ENCODE measurements around the gene PPARD. TPM values are rescaled to one million over a fixed set of nuclear protein-coding genes. Genes with fewer than 3 reads are reported as not detected.

PPARD gene
- polyA plus RNA-seq, 3 donors = 1.2 to 22.0 (median 2.4) TPM

DNA sequence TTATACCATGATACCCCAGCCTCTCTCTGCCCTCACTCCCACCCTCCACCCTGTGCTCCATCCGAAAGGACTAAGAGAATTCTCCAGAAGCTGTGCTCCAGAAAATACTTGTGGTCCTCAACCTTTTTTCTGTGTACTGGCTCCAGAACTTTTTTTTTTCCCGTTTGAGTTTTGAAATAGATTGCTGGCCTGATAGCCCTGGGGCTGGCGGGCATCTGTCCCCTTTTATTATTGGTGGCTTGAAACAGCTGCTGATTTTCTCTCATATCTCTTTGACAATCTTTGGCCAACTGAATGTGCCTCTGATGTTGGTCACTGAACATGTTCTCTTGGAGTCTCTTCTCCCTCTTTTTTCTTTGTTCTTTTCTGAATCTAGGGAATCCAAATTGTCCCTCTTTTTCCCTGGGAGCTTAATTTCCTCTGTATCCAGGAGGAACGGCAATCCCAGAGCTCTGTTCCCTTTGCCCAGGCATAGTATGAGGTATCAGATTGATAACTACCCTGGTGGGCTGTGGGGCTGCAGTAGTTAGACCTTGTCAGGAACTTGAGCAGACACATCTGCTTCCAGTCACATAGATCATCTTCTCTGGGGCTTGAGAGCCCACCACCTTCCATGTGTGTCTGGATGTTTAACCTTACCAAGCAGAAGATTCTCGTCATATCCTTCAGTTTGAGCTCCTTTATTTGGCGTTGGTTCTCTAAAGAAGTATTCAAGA, 1.6 kb downstream of the PPARD start:
- Mint-ChIP-seq H3K4me3 (peak overlapping the region; percentile 94 to 96), H3K4me1 (peaks cover 43% of the 10 kb centered on the region), H3K27me3 (ENCODE audit: low read depth in 3 of 3) (peaks cover 10 to 28% (median 17%) of the 10 kb centered on the region in 3 donors), H3K36me3 (peaks cover 44 to 51% of the 10 kb centered on the region in 2 donors), H3K27ac (peak overlapping the region in 6 of 7 donors; percentile 17 to 95 (median 90)), H3K9me3 (peaks cover 0 to 2% (median 0%) of the 10 kb centered on the region in 7 donors)
- intact Hi-C loops (cut with micrococcal nuclease) = loop anchor here (1.0 to 5.0 kb wide), 5 partner anchors 27 to 124 kb away; partner anchors contain the start of gene RPL10A (in 2 of the 2)
- peaks cover 57% of the 10 kb centered on the region for H4K20me1 ChIP-seq (ENCODE audit: insufficient read depth, low read length)
- H3K9me3 ChIP-seq (replicated peaks in 1 of 2; ENCODE audit: control insufficient read depth in 1 of 2, insufficient read depth in 1 of 2, low read length in 2 of 2) = no peaks in the 10 kb centered on the region
- H3K27ac ChIP-seq (ENCODE audit: low read depth in 1 of 2, low read length in 2 of 2) = no peak overlapping the region
- peaks cover 6 to 18% of the 10 kb centered on the region in 2 donors for H3K27me3 ChIP-seq (ENCODE audit: control insufficient read depth in 2 of 2, insufficient read depth in 2 of 2, low read length in 2 of 2)
- H3K79me2 ChIP-seq (ENCODE audit: insufficient read depth, low read length) = peaks cover 17% of the 10 kb centered on the region
- H3K4me3 ChIP-seq (replicated peaks in 1 of 3; ENCODE audit: low read depth in 2 of 3, low read length in 3 of 3) = peak overlapping the region; percentile 69 to 96 (median 94)
- peak overlapping the region; percentile 98 for H3K4me2 ChIP-seq (replicated peaks; ENCODE audit: extremely low read depth, low read length, poor library complexity, severe bottlenecking)
- H3K9ac ChIP-seq (ENCODE audit: insufficient read depth, low read length, poor library complexity, severe bottlenecking) = peak overlapping the region; percentile 83
- peaks cover 18 to 43% of the 10 kb centered on the region in 2 donors for H3K36me3 ChIP-seq (replicated peaks in 1 of 2; ENCODE audit: control insufficient read depth in 1 of 2, insufficient read depth in 2 of 2, low read length in 2 of 2)
- TF ChIP-seq, protein P1, sequence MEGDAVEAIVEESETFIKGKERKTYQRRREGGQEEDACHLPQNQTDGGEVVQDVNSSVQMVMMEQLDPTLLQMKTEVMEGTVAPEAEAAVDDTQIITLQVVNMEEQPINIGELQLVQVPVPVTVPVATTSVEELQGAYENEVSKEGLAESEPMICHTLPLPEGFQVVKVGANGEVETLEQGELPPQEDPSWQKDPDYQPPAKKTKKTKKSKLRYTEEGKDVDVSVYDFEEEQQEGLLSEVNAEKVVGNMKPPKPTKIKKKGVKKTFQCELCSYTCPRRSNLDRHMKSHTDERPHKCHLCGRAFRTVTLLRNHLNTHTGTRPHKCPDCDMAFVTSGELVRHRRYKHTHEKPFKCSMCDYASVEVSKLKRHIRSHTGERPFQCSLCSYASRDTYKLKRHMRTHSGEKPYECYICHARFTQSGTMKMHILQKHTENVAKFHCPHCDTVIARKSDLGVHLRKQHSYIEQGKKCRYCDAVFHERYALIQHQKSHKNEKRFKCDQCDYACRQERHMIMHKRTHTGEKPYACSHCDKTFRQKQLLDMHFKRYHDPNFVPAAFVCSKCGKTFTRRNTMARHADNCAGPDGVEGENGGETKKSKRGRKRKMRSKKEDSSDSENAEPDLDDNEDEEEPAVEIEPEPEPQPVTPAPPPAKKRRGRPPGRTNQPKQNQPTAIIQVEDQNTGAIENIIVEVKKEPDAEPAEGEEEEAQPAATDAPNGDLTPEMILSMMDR (IDR thresholded peaks at IDR 0.05) = no peak
- H2AFZ ChIP-seq (ENCODE audit: insufficient read depth, low read depth, low read length, poor library complexity, severe bottlenecking) = no peak overlapping the region
- no peak for DNase-seq
- 67% methylated on average over 3 of the region's 6 CpGs for WGBS (ENCODE audit: insufficient coverage)
- peaks cover 23 to 28% of the 10 kb centered on the region in 2 donors for H3K4me1 ChIP-seq (ENCODE audit: control insufficient read depth in 1 of 2, insufficient read depth in 2 of 2, low read length in 2 of 2)

DNA sequence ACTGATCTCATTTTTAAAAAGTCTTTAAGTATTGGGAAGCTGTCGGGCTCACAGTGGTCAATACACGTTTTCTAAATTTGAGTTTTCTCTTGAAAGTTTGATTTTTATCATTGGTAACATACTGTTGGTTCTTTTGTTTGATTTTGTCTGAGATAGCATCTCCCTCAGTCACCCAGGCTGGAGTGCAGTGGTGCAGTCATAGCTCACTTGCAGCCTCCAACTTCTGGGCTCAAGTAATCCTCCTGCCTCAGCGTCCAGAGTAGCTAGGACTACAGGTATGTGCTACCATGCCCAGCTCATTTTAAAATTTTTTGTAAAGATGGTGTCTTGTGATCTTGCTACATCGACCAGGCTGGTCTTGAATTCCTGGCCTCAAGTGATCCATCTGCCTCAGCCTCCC, 9.1 kb downstream of the PPARD start:
- Histone ChIP-seq H3K36me3 (replicated peaks in 1 of 2; ENCODE audit: control insufficient read depth in 1 of 2, insufficient read depth in 2 of 2, low read length in 2 of 2) (peaks cover 34 to 87% of the 10 kb centered on the region in 2 donors), H4K20me1 (ENCODE audit: insufficient read depth, low read length) (peaks cover 79% of the 10 kb centered on the region), H2AFZ (ENCODE audit: insufficient read depth, low read depth, low read length, poor library complexity, severe bottlenecking) (no peak overlapping the region), H3K4me3 (replicated peaks in 1 of 3; ENCODE audit: low read depth in 2 of 3, low read length in 3 of 3) (no peak overlapping the region), H3K9ac (ENCODE audit: insufficient read depth, low read length, poor library complexity, severe bottlenecking) (no peak overlapping the region), H3K4me2 (replicated peaks; ENCODE audit: extremely low read depth, low read length, poor library complexity, severe bottlenecking) (no peak overlapping the region), H3K27me3 (ENCODE audit: control insufficient read depth in 2 of 2, insufficient read depth in 2 of 2, low read length in 2 of 2) (no peaks in the 10 kb centered on the region), H3K27ac (ENCODE audit: low read depth in 1 of 2, low read length in 2 of 2) (no peak overlapping the region), H3K79me2 (ENCODE audit: insufficient read depth, low read length) (no peaks in the 10 kb centered on the region), H3K4me1 (ENCODE audit: control insufficient read depth in 1 of 2, insufficient read depth in 2 of 2, low read length in 2 of 2) (peaks cover 9 to 10% of the 10 kb centered on the region in 2 donors), H3K9me3 (replicated peaks in 1 of 2; ENCODE audit: control insufficient read depth in 1 of 2, insufficient read depth in 1 of 2, low read length in 2 of 2) (no peaks in the 10 kb centered on the region)
- H3K36me3 Mint-ChIP-seq = peaks cover 79 to 96% of the 10 kb centered on the region in 2 donors
- intact Hi-C loops (cut with micrococcal nuclease) = no loop called here
- peaks cover 7 to 24% (median 21%) of the 10 kb centered on the region in 3 donors for H3K27me3 Mint-ChIP-seq (ENCODE audit: low read depth in 3 of 3)
- DNase-seq = no peak
- no peak overlapping the region for H3K27ac Mint-ChIP-seq
- 80% methylated on average over 1 of the region's 4 CpGs for WGBS (ENCODE audit: insufficient coverage)
- no peak overlapping the region for H3K4me3 Mint-ChIP-seq
- peaks cover 0 to 7% (median 2%) of the 10 kb centered on the region in 7 donors for H3K9me3 Mint-ChIP-seq
- peaks cover 11% of the 10 kb centered on the region for H3K4me1 Mint-ChIP-seq
- TF ChIP-seq, protein P1 (IDR thresholded peaks at IDR 0.05) = no peak
